ENCODE measurements around the gene BCL6B. TPM values are rescaled to one million over a fixed set of nuclear protein-coding genes. Genes with fewer than 3 reads are reported as not detected.

BCL6B gene
- total RNA-seq, 2 donors from 2014 or later = 6.1 to 9.2 TPM

DNA sequence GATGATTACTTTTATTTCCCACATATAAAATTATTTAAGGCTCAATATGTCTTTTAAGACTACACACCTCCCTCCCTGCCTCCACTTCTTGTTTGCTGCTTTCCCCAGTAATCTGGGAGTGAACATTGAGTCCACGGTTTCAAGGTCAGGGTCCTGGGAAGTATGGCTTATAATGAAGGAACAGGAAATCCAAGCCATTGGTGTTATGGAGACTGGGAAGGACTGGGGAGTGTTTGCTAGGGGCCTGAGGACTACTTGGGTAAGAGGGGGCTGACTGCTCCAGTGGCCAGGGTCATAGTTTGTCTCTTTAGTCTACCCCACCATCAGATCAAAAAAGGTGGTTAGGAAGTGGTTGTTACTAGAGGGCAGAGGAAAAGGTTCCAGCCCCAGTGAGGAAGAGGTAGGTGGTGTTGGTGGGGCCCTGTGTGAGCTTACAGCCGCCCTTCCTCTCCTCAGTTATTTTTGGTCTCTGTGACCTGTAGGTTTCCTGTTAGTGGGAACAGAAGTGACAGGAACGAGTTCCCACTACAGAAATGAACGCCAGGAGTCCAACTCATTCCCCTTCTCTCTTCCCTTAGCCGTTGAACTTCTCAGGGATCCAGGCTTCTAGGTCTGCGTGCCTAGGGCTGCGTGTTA lies 12.2 kb downstream of the BCL6B start:
- Histone ChIP-seq H3K9me3 (no peaks in the 10 kb centered on the region), H3K27ac (peak overlapping the region; percentile 86 to 87), H3K4me3 (peak overlapping the region; percentile 50 to 66), H3K4me1 (peaks cover 0 to 19% of the 10 kb centered on the region in 2 donors), H3K36me3 (no peaks in the 10 kb centered on the region), H3K27me3 (no peaks in the 10 kb centered on the region)
- TF ChIP-seq, protein P1, sequence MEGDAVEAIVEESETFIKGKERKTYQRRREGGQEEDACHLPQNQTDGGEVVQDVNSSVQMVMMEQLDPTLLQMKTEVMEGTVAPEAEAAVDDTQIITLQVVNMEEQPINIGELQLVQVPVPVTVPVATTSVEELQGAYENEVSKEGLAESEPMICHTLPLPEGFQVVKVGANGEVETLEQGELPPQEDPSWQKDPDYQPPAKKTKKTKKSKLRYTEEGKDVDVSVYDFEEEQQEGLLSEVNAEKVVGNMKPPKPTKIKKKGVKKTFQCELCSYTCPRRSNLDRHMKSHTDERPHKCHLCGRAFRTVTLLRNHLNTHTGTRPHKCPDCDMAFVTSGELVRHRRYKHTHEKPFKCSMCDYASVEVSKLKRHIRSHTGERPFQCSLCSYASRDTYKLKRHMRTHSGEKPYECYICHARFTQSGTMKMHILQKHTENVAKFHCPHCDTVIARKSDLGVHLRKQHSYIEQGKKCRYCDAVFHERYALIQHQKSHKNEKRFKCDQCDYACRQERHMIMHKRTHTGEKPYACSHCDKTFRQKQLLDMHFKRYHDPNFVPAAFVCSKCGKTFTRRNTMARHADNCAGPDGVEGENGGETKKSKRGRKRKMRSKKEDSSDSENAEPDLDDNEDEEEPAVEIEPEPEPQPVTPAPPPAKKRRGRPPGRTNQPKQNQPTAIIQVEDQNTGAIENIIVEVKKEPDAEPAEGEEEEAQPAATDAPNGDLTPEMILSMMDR (IDR thresholded peaks at IDR 0.05) = no peak
- DNase-seq (ENCODE audit: low spot score) = no peak

DNA sequence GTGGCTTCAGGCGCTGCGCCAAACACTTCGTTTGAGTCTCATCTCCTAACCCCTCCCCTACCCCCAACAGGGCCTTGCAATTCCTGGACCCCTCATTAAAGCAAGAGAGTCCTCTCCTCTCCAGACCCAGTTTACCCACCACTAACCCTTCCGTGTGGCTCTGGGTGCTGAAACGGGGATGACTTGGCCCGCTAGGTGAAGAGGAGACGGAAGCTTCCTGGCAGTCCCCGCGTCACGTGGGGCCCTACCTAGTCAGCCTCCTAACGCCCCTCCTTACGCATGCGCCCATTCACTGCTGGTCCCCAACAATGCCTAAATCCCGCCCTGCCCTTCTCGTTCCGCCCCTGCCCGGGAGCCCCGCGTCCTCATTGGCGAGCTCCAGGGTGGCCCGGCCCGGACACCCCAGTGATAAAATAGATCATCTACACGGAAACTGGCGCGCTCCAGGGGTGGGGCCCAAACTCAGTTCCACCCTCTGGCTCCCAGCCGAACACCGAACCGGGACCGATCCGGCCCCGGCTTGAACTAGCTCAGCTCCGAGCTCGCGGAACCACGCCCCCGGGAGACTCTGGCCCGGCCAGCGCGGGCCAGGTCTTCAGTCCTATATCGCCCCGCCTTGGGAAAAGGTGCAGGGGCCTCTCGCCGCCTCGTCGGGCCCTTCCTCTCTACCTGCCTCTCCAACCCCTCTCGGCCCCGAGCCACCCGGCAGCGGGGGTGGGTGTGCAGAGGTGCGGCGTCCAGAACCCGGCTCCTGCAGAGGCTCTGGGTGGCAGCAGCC lies 12.9 kb downstream of the BCL6B start, which contains the start of gene SLC16A13:
Gene SLC16A13 (plus strand): TSS at position 425 of the 778 bp plus-strand sequence. CDS start 368 bp downstream, outside the sequence.
- peak; percentile 95 for DNase-seq (ENCODE audit: low spot score)
- H3K27me3 ChIP-seq = no peaks in the 10 kb centered on the region
- no peaks in the 10 kb centered on the region for H3K9me3 ChIP-seq
- peak within 1 kb of the TSS; percentile 86 to 87 for H3K27ac ChIP-seq
- H3K4me3 ChIP-seq = peak within 1 kb of the TSS; percentile 50 to 66
- TF ChIP-seq, protein P1 (IDR thresholded peaks at IDR 0.05) = no peak
- H3K4me1 ChIP-seq = peaks cover 0 to 19% of the 10 kb centered on the region in 2 donors
- H3K36me3 ChIP-seq = no peaks in the 10 kb centered on the region

- Histone ChIP-seq H3K9me3 (no peaks in the 10 kb centered on the region), H3K36me3 (no peaks in the 10 kb centered on the region), H3K27me3 (peaks cover 0 to 4% of the 10 kb centered on the region in 2 donors), H3K4me1 (peaks cover 0 to 35% of the 10 kb centered on the region in 2 donors), H3K27ac (no peak overlapping the region), H3K4me3 (no peak overlapping the region)
- TF ChIP-seq, protein P1 (IDR thresholded peaks at IDR 0.05) = no peak
- no peak for DNase-seq (ENCODE audit: low spot score)
Measured at GRCh38 chr17:7038025-7038862, 15.4 kb downstream of the BCL6B start.

DNA sequence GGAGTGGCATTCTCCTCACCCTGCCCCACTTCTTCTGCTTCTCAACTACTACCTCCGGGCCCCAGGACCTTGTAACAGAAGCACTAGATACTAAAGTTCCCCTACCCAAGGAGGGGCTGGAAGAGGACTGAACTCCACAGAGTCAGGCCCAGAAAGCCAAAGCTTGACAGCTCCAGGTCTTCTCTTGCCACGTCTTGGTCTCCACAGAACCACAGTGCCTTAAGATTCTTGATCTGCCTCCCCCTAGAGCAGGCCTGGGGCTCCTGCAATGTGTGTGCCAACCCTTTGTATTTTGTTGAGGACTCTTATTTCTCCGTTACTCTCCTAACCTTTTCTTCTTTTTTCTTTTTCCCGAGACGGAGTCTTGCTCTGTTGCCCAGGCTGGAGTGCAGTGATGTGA lies 17.0 kb downstream of the BCL6B start:
- no peak overlapping the region for H3K27ac ChIP-seq
- H3K4me3 ChIP-seq = no peak overlapping the region
- H3K4me1 ChIP-seq = peaks cover 0 to 44% of the 10 kb centered on the region in 2 donors
- no peak for DNase-seq (ENCODE audit: low spot score)
- H3K27me3 ChIP-seq = peaks cover 0 to 4% of the 10 kb centered on the region in 2 donors
- TF ChIP-seq, protein P1 (IDR thresholded peaks at IDR 0.05) = no peak
- no peaks in the 10 kb centered on the region for H3K36me3 ChIP-seq
- H3K9me3 ChIP-seq = no peaks in the 10 kb centered on the region

DNA sequence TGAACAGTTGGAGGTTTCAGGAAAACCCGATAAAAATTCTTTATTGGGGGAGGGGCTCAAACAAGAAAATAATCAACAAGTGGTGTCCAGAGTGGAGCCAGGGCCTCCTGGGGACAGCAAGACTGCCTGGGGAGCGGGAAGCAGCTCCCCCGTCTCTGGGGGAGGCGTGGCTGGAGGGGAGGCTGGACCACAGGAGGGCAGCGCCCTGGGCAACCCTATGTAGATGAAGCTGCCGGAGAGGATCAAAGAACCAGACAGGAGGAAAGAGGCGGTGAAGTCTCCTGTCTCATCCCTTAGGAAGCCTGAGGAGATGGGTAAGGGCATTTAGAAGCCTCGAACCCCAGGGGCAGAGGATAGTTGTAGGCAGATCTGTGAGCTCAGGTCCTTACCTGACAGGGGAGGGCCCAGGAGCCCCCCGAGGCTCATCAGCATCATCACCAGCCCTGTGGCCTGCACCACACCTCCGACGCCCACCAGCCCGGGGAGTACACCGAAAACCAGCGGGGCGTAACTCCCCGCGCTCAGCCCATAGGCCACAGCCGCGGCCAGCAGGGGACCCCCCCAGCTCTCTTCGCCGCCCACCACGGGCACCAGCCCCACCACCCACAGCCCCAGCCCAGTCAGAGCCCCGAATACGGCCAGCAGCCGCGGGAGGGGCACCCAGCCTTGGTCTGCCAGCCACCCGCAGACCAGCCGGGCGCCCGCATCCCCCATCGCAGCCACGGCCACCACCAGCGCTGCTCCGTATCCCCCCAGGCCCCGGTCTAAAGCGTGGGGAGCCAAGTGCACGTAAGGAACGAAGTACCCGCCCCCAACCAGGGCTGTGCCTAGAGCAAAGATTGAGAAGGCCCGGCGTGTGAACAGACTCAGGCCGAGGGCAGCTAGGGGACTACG lies 19.0 kb downstream of the BCL6B start:
- H3K4me3 ChIP-seq = peak overlapping the region; percentile 30 to 59
- H3K27ac ChIP-seq = peak overlapping the region in 1 of 2 donors; percentile 61
- peaks cover 0 to 4% of the 10 kb centered on the region in 2 donors for H3K27me3 ChIP-seq

More for the DNA sequence above, 19.0 kb downstream of the BCL6B start:
- Histone ChIP-seq H3K36me3 (no peaks in the 10 kb centered on the region), H3K4me1 (peaks cover 0 to 39% of the 10 kb centered on the region in 2 donors), H3K9me3 (no peaks in the 10 kb centered on the region)
- TF ChIP-seq, protein P1 (IDR thresholded peaks at IDR 0.05) = no peak
- no peak for DNase-seq (ENCODE audit: low spot score)
